ENCODE measurements around the gene DSCAM.

DNA sequence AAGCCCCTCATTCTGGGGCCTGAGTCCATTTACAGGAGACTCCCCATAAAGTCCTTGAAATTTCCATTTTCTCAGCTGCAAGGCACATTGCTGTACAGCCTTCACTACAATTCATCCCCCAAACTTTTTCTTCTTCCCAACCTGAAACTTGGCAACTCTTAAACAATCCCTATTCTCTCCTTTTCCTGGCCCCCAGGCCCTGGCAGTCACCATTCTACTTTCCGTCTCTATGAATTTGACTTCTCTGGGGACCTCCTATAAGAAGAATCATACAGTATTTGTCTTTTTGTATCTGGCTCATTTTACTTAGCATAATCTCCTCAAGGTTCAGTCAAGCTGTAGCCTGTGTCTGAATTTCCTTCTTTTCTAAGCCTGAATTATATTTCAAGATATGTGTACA is 646.8 kb downstream of the DSCAM start:
- TF ChIP-seq, protein P1, sequence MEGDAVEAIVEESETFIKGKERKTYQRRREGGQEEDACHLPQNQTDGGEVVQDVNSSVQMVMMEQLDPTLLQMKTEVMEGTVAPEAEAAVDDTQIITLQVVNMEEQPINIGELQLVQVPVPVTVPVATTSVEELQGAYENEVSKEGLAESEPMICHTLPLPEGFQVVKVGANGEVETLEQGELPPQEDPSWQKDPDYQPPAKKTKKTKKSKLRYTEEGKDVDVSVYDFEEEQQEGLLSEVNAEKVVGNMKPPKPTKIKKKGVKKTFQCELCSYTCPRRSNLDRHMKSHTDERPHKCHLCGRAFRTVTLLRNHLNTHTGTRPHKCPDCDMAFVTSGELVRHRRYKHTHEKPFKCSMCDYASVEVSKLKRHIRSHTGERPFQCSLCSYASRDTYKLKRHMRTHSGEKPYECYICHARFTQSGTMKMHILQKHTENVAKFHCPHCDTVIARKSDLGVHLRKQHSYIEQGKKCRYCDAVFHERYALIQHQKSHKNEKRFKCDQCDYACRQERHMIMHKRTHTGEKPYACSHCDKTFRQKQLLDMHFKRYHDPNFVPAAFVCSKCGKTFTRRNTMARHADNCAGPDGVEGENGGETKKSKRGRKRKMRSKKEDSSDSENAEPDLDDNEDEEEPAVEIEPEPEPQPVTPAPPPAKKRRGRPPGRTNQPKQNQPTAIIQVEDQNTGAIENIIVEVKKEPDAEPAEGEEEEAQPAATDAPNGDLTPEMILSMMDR (IDR thresholded peaks at IDR 0.05 in 8 of 11, conservative IDR thresholded peaks at IDR 0.05 in 3 of 11) = no peak
- no peak for TF ChIP-seq POLR2A (IDR thresholded peaks at IDR 0.05)

Data from spleen (tissue), 7 donors.